Measurements from ENCODE around the gene NHP2.

NHP2 gene

DNA sequence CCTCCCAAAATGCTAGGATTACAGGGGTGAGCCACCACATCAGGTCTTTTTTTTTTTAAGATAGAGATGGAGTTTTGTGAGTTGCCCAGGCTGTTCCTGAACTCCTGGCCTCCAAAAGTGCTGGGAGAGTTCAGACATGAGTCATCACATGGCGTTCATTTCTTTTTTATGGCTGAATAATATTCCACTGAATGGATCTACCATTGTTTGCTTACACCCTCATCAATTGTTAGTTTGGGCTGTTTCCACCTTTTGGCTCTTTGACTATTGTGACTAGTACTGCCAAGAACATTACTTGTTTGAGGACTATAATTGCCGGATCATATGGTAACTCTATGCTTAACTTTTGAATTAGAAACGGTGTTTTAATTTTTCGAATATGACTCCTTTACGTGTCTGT, 41.1 kb downstream of the NHP2 start:
- DNase-seq: no peak

DNA sequence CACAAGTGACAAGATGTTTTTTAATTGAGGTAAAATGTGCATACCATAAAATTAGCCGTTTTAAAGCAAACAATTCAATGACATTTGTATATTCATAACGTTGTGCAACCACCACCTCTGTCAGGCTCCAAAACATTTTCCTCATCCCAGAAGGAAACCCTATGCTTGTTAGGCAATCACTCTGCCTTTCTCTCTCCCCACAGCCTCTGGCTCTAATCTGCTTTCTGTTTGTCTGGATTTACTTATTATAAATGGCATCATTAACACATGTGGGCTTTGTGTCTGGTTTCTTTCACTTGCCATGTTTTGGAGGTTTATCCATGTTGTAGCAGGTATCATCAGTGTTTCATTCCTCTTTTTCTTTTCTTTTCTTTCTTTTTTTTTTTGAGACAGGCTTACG, 41.8 kb downstream of the NHP2 start:
- no peak for DNase-seq

DNA sequence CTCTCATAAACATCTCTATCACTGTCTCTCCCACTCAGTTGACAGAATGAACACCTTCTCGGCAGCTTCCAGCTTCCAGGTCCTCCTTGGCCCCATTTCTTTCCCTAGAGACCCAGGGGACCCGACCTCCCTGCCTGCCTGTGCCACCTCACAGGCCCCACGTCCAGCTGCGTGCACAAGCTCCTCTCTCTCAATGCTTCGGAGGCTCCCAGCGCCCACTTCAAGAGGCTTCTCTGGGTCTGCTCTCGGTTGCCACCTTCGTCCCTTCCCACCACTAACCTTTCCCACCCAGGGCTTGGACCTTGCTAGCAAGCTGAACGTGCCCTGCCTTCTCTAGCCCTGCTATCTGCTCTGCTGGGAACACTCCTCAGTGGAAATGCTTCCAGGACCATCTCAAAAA, 43.2 kb downstream of the NHP2 start:
- no peak for DNase-seq

DNA sequence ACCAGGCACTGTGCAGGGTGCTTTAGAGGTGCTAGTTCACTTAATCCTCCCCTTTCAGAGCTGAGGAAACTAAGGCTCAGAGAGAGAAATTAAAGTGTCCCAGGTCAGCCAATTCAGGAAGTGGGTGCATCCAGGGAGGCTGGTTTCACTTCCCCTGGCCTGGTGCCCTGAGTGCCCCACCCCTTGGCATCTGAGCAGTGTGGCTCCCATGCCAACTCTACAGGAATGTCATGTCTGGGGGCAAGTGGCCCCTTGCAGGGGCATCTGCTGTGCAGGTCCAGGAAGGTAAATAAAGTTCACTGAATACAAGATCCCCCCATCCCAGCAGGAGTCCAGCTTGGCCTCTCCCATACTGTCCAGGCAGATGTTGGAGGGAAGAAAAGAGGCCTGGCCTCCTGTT, 44.7 kb downstream of the NHP2 start:
- DNase-seq: no peak

DNA sequence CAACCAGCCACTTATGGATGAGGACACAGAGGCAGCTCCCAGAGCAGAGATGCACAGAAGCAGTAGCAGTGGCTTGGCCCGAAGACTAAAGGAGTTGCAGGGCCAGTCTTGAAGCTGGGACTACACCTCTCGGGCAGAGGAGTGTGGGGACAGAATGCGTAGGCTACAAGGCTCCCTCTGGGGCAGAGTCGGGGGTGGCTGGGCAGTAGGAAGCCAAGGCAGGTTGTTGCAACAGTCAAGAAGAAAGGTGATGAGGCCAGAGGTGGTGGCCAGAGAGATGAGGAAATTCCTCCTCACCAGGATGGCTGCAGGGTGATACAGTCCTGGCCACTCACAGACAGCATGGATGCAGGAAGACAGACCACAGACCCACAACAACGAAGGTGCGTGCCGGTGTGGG, 45.2 kb downstream of the NHP2 start:
- no peak for DNase-seq

DNA sequence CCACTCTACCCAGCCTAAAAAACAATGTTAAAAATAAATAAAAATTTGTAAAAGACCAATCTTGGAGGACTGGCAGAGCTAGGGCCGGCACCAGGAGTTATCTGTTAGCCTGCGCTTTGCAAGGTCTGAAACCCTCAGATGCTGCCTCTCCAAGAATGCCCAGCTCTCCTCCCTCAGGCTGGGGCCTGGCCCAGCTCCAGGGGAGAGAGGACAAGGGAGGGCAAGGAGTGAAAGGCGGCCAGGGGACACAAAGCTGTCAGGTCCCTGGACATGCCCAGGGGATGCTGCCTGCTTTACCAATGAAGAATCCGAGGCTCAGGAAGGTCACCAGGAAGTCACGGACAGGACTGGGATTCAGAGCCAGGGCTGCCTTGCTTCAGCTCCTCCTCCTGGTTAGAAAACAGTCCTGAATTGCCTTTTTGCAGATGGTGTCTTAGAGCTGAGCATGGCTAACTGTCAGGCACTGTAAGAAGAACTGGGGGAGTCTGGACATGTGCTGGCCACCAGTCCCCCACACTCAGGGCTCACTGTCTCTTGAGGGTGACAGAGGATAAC, 45.9 kb downstream of the NHP2 start:
- no peak for DNase-seq

DNA sequence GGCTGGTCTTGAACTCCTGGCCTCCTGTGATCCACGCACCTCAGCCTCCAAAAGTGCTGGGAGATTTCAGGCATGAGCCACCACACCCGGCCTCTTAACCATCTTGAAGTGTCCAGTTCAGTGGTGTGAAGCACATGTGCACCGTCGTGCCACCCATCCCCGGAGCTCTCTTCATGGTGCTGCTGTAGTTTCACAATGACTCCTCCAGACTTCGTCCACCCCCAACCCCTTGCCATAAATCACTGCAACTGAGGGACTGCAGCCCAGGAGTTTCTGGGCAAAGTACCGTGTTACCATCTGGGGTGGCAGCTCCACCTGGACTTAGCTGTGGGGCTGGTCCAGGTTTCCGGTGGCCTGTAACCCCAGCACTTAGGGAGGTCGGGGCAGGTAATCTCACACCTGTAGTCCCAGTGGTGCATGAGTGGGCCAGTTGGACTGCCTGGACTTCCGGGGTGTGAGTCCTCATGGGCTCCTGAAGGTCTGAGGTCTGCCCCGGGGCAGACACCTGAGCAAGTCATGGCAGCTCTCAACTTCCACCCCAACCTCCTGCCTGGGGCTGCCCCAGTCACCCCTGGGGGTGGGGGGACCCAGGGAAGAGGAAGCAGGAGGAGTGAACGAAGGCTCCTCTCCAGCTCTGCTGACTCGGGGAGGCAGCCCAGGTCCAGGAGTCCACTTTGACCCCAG, 47.0 kb downstream of the NHP2 start:
- no peak for DNase-seq

DNA sequence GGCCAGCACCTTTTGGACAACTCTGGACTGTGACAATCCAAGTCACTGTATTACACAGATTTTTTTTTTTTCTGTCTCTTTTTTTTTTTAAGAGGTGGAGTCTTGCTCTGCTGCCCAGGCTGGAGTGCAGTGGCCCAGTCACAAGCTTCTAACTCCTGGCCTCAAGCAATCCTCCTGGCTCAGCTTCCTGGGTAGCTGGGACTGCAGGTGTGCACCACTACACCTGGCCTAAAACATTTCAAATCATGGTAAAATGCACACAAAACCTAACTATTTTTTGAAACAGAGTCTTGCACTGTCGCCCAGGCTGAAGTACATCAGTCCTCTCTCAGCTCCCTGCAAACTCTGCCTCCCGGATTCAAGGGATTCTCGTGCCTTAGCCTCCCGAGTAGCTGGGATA, 47.6 kb downstream of the NHP2 start:
- DNase-seq: no peak

DNA sequence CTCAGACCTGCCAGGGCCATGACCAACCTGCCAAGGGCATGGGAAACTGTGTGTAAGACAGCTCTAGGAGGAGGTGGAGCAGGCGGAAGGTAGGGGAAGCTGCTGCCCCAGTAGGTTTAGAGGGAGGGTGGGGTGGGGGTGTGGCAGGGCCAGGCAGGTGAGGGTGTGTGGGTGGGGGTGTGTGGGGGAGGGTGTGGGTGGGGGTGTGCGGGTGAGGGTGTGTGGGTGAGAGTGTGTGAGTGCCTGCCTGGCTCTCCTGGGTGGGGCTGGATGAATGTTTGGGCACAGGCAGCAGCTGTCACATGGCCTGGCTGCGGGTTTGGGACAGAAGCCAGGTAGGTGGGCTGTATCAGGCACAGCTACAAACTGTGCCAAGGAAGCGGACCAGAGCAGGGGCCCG, 49.2 kb downstream of the NHP2 start:
- no peak for DNase-seq

DNA sequence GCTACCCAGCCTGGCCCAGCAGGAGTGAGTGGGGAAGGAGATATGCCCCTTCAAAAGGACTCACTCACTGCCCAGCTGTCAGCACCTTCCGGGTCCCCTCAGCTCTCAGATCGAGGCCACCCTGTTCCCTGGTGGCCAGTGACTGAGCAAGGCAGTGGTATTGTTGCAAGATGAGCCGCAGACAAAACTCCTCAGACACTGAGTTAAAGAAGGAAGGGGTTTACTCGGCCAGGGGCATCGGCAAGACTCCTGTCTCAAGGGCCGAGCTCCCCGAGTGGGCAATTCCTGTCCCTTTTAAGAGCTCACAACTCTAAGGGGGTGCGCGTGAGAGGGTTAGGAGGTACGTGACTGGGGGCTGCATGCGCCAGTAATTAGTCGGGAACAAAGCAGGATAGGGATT, 50.1 kb downstream of the NHP2 start:
- DNase-seq: no peak
